PC-9 (cell line): ENCODE results near the gene LCN12. TPM values are rescaled to one million over a fixed set of nuclear protein-coding genes. Genes with fewer than 3 reads are reported as not detected.

Experiments
- BruUV-seq: library from RNA; stranded (reverse); fragments of 400-500 nt; replicated peaks from 2 replicates; lab custom pipeline; 2021; lab: Mats Ljungman, UMichigan
- CTCF ChIA-PET: fragments of 300-600 bp; sonication (Branson Sonifier 250); formaldehyde crosslinking; loops from one replicate; lab custom pipeline; 2022; ENCODE audit warnings: antibody characterized with exemption; lab: Charles Lee
- POLR2A ChIA-PET: fragments of 300-600 bp; sonication (Branson Sonifier 250); formaldehyde crosslinking; loops from one replicate; lab custom pipeline; 2022; ENCODE audit warnings: antibody characterized with exemption; ENCODE audit not compliant: unreplicated experiment; lab: Charles Lee
- DNase-seq, 2 experiments: peaks; one replicate each; pipeline versions ENCODE4 v3.0.0 to v3.0.0-alpha.2; 2015 to 2022; ENCODE audit warnings: mixed read lengths in 1 of 2
- H2AFZ ChIP-seq: fragments of 200-600 bp; sonication (generic); 2 replicates; pipeline ENCODE4 v1.8.1; 2017; ENCODE audit warnings: antibody characterized with exemption
- H3F3A ChIP-seq: fragments of 200-600 bp; sonication (generic); 2 replicates; pipeline ENCODE4 v1.8.1; 2017; ENCODE audit warnings: antibody characterized with exemption, mild to moderate bottlenecking, low read depth; ENCODE audit not compliant: insufficient read depth
- H3K27ac ChIP-seq: fragments of 200-600 bp; sonication (generic); 2 replicates; pipeline ENCODE4 v1.6.1; 2016; ENCODE audit warnings: mixed run types
- H3K27me3 ChIP-seq: fragments of 200-600 bp; sonication (generic); 2 replicates; pipeline ENCODE4 v1.6.1; 2016; ENCODE audit warnings: low read depth, mixed run types; ENCODE audit not compliant: insufficient read depth
- H3K36me3 ChIP-seq: fragments of 200-600 bp; sonication (generic); 2 replicates; pipeline ENCODE4 v1.6.1; 2016; ENCODE audit warnings: low read depth, mixed run types
- H3K4me1 ChIP-seq: fragments of 200-600 bp; sonication (generic); replicated peaks from 2 replicates; pipeline ENCODE4 v1.6.1; 2016; ENCODE audit warnings: mixed run types; ENCODE audit not compliant: insufficient read depth
- H3K4me2 ChIP-seq: fragments of 200-600 bp; sonication (generic); 2 replicates; pipeline ENCODE4 v1.6.1; 2017; ENCODE audit warnings: mixed run types
- H3K4me3 ChIP-seq: fragments of 200-600 bp; sonication (generic); 2 replicates; pipeline ENCODE4 v1.6.1; 2016; ENCODE audit warnings: mixed run types
- H3K79me2 ChIP-seq: fragments of 200-600 bp; sonication (generic); 2 replicates; pipeline ENCODE4 v1.6.1; 2017; ENCODE audit warnings: low read depth, mixed run types
- H3K9me2 ChIP-seq: fragments of 200-600 bp; sonication (generic); 2 replicates; pipeline ENCODE4 v1.8.1; 2017; ENCODE audit warnings: mild to moderate bottlenecking; ENCODE audit not compliant: insufficient read depth
- H3K9me3 ChIP-seq: fragments of 200-600 bp; sonication (generic); 2 replicates; pipeline ENCODE4 v1.8.1; 2016; ENCODE audit warnings: low read depth; ENCODE audit not compliant: insufficient read depth
- H4K20me1 ChIP-seq: fragments of 200-600 bp; sonication (generic); 2 replicates; pipeline ENCODE4 v1.8.1; 2017; ENCODE audit not compliant: insufficient read depth
- EZH2 ChIP-seq: fragments of 200-600 bp; sonication (generic); IDR thresholded peaks from 2 replicates; pipeline ENCODE4 v1.8.0; 2017; ENCODE audit warnings: antibody characterized with exemption, low read depth
- intact Hi-C: fragments of 100-400 bp; cut with micrococcal nuclease; formaldehyde crosslinking; loops from one replicate; pipeline ENCODE4 v1.10.0; 2022; ENCODE audit not compliant: unreplicated experiment
- total RNA-seq: library from RNA; stranded (reverse); gene quantifications from 2 replicates; pipeline ENCODE4 v1.2.3, GENCODE V29; 2021
- TF ChIP-seq, protein P1 (sequence below): fragments of 200-600 bp; sonication (generic); conservative IDR thresholded peaks from 2 replicates; pipeline ENCODE4 v1.6.1; 2017; ENCODE audit warnings: mixed run types, antibody characterized with exemption, mild to moderate bottlenecking, moderate library complexity

The LCN12 gene
- total RNA-seq, 1 experiment from 2014 or later: 9.3 TPM

DNA sequence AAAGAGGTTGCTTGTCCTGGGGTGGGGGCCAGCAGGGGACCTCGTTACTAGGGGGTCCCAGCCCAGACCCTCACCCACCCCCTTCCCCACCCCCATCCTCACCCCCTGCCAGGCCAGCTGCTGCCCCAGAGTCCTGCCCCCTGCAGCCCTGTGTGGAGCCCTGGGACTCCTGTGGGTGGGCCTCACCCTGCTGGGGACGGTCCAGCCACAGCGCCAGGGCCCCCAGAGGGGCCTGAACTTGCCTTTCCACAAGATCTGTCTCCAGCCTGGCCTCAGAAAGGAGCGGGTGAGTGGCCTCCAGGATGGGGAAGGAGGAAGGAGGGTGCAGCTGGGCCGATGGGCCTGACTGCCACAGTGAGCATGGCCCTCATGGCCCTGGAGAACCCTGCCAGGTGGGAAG, 17.7 kb downstream of the LCN12 start:
- no peaks in the 10 kb centered on the region for H3K79me2 ChIP-seq
- POLR2A ChIA-PET: no interaction called here

DNA sequence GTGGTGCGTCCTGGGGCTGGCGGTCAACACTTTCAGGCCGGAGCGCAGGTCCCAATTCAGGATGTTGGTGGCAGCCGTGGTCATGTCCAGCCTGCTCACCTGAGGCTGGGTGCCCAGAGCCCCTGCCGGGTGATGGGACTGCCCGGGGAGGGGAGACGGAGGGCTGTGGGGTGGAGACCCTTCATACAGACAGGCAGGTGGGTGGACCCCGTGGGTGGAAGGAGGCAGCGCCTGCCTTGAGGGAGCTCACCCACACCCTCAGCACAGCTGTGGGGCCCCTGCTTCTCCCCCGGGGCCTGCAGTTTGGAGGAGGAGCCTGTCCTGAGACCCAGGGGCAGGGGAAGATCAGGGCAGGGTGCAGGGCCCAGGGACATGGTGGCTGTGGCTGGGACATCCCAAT, 18.3 kb downstream of the LCN12 start:
- Histone ChIP-seq H3K9me3 (no peaks in the 10 kb centered on the region), H3K4me1 (no peaks in the 10 kb centered on the region), H3K4me2 (no peak overlapping the region), H3F3A (no peaks in the 10 kb centered on the region), H3K36me3 (no peaks in the 10 kb centered on the region), H4K20me1 (no peaks in the 10 kb centered on the region), H2AFZ (no peak overlapping the region), H3K27me3 (no peaks in the 10 kb centered on the region), H3K79me2 (no peaks in the 10 kb centered on the region), H3K4me3 (no peak overlapping the region), H3K9me2 (no peaks in the 10 kb centered on the region), H3K27ac (no peak overlapping the region)
- TF ChIP-seq, protein P1, sequence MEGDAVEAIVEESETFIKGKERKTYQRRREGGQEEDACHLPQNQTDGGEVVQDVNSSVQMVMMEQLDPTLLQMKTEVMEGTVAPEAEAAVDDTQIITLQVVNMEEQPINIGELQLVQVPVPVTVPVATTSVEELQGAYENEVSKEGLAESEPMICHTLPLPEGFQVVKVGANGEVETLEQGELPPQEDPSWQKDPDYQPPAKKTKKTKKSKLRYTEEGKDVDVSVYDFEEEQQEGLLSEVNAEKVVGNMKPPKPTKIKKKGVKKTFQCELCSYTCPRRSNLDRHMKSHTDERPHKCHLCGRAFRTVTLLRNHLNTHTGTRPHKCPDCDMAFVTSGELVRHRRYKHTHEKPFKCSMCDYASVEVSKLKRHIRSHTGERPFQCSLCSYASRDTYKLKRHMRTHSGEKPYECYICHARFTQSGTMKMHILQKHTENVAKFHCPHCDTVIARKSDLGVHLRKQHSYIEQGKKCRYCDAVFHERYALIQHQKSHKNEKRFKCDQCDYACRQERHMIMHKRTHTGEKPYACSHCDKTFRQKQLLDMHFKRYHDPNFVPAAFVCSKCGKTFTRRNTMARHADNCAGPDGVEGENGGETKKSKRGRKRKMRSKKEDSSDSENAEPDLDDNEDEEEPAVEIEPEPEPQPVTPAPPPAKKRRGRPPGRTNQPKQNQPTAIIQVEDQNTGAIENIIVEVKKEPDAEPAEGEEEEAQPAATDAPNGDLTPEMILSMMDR: no peak
- no peak for TF ChIP-seq EZH2
- ChIA-PET CTCF (no interaction called here), POLR2A (no interaction called here)
- intact Hi-C loops: no loop called here
- BruUV-seq: no TSS peak
- DNase-seq: no peak

More for the DNA sequence above, 17.7 kb downstream of the LCN12 start:
- Histone ChIP-seq H3K4me1 (peaks cover 1% of the 10 kb centered on the region), H3K27ac (no peak overlapping the region), H3K27me3 (no peaks in the 10 kb centered on the region), H3K9me3 (no peaks in the 10 kb centered on the region), H3K4me3 (no peak overlapping the region), H3K36me3 (no peaks in the 10 kb centered on the region), H3K9me2 (no peaks in the 10 kb centered on the region), H3F3A (no peaks in the 10 kb centered on the region), H2AFZ (no peak overlapping the region), H3K4me2 (no peak overlapping the region), H4K20me1 (no peaks in the 10 kb centered on the region)
- intact Hi-C loops: no loop called here
- CTCF ChIA-PET: no interaction called here
- no TSS peak for BruUV-seq
- DNase-seq: no peak
- TF ChIP-seq EZH2: no peak
- TF ChIP-seq, protein P1: no peak

DNA sequence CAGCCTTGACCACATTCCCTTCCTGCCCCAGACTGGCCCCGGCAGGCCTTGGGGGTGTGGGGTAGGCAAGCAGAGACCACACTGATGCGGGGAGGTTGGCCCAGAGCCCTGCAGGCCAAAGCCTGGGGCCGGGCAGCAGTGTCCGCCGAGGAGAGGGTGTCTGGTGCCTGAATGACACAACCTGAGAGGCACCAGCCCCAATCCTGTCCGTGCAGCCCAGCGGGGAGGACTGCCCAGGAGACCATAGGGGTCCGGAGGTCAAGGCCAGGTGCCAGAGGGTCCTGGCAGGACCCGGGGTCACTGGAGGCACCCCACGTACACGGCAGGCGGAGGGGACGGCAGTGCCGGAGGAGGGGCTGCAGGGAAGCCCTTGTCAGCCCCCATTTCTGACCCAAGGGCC, 19.7 kb downstream of the LCN12 start:
- CTCF ChIA-PET: interaction anchor here (0.6 kb wide), 1 partner anchor 209 kb away, joined by 5 read pairs; no protein-coding TSS in a partner anchor
- BruUV-seq: no TSS peak

More for the DNA sequence above, 19.7 kb downstream of the LCN12 start:
- H3K9me2 ChIP-seq: no peaks in the 10 kb centered on the region
- H3F3A ChIP-seq: no peaks in the 10 kb centered on the region
- POLR2A ChIA-PET: no interaction called here
- H3K27me3 ChIP-seq: no peaks in the 10 kb centered on the region
- no peak overlapping the region for H3K4me3 ChIP-seq
- no peaks in the 10 kb centered on the region for H4K20me1 ChIP-seq
- intact Hi-C loops: no loop called here
- no peak overlapping the region for H3K27ac ChIP-seq
- no peak for DNase-seq
- H3K4me2 ChIP-seq: no peak overlapping the region
- no peaks in the 10 kb centered on the region for H3K79me2 ChIP-seq
- no peaks in the 10 kb centered on the region for H3K36me3 ChIP-seq
- H2AFZ ChIP-seq: no peak overlapping the region
- H3K4me1 ChIP-seq: no peaks in the 10 kb centered on the region
- H3K9me3 ChIP-seq: no peaks in the 10 kb centered on the region
- TF ChIP-seq EZH2: no peak
- TF ChIP-seq, protein P1: no peak
